Activated effector memory CD4-positive, alpha-beta T cell treated with Interleukin-2 at 50 U/mL for 16 hours (primary cell): ENCODE results near the gene ETAA1.

ENCODE experiments used
- DNase-seq: peaks from one replicate; pipeline ENCODE4 v3.0.0-alpha.2; 2020

The ETAA1 gene

GRCh38 chr2:67397143-67397986 lies at the start of gene ETAA1:
TSS of gene ETAA1 (plus strand) at chr2:67397333. CDS start at chr2:67397449, 116 bp downstream.
- peak; percentile 88 for DNase-seq

DNA sequence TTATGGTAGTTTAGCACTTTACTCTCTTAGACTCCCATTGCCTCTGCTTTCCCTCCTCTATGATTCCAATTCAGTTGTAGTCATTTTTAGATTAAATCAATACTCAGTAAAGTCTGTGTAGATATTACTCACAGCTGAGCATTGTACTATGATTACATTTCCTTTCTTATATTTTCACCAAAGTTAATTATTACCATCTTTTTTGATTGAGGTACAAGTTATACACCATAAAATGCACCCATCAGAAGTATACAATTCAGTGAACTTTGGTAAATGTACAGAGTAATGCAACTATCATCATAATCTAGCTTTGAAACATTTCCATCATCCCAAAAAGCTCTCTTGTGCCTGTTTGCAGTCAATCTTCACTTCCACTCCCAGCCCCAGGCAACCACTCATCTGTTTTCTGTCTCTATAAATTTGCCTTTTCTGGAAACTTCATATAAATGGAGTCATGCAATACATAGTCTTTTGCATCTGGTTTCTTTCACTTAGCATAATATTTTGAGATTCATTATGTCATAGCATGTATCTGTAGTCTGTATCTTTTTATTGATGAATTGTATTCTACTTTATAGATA lies 30.2 kb upstream of the ETAA1 start:
- DNase-seq = no peak

DNA sequence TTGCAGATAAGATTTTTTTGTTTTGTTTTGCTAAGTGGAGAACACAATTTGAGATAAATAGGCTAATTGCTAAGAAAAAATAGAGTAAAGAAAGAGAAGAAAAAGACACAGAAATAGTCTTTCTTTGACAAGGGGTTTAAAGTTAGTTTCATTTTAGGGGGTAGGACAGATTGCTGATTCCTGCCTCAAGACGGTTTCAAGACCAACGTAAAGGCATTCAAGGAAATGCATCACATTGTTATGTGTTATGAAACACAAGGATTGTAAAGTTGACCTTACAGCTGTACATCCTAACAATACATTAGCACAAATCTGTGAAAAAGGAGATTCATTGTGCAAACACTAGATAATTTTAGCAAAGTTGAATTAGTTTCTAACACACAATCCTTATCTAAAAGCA lies 22.7 kb upstream of the ETAA1 start:
- DNase-seq = no peak

- DNase-seq = no peak
Measured at GRCh38 chr2:67374949-67375348, 22.2 kb upstream of the ETAA1 start.

DNA sequence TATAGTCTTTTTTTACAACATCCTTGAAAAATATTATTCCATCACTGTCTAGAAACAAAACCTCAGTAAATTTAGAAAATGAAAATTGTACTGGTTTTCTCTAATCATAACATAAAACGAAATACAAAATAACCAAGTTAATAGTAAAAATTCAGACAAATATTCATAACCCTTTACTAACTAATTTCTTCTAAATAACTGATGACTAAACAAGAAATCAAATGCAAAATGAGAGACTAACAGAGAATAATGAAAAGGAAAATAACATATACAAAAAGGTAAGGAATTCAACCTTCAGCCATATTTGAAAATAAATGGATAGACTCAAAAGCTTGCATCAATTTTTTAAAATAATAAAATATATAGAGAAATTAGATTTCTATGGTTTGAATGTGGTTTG lies 18.6 kb upstream of the ETAA1 start:
- no peak for DNase-seq

- DNase-seq = no peak
Measured at GRCh38 chr2:67379048-67379447, 18.1 kb upstream of the ETAA1 start.

- DNase-seq = no peak
Measured at GRCh38 chr2:67384123-67384822, 12.9 kb upstream of the ETAA1 start.

DNA sequence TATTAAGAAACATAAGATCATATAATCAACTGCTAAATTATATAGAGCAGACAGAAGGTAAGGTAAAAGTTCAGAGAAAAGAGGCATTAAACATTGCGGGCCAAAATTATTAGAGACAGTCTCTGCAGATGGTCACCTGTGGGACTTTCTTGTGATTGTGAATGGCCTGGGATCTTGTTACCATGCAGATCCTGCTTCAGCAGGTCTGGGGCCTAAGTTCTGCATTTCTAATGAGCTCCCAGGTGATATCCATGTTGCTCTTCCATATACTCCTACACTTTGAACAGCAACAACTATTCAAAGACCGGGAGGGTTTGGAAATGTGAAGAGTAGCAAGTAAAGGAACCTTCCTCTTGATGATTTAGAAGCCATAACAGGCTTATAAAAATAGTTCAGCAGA lies 8.5 kb upstream of the ETAA1 start:
- no peak for DNase-seq

GRCh38 chr2:67389286-67389685 lies 7.8 kb upstream of the ETAA1 start:
- no peak for DNase-seq

DNA sequence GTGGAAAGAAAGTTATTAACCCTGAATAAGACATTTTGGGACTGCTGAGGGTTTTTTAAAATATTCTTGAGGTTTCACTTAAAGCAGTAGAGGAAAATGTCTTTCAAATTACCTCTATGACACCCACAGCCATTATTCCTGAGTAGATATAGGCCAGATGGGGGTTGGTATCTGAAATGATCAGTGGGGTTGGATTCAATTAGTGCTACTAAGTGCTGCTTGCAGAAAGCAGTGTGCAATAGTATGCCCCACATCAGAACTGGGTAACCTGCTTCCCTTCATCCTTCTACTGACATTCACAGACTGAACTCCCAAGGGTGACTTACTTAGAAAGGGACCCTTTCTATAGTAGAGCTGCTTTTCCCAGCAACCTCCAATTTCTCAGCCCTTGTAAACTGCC lies 7.3 kb upstream of the ETAA1 start:
- no peak for DNase-seq

GRCh38 chr2:67393237-67393636 lies 3.9 kb upstream of the ETAA1 start:
- DNase-seq = no peak

DNA sequence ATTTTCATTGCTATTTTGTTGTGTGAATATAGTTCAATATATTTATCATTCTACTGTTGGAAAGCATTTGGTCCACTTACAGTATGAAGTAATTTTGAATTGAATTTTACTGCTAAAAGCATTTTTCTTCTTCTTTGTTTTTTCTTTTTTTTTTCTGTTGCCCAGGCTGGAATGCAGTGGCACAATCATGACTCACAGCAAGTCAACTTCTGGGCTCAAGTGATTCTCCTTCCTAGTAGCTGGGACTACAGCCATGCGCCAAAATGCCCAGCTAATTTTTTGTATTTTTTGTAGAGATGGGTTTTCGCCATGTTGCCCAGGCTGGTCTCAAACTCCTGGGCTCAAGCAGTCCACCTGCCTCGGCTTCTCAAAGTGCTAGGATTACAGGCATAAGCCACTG lies 2.4 kb upstream of the ETAA1 start:
- DNase-seq = no peak

DNA sequence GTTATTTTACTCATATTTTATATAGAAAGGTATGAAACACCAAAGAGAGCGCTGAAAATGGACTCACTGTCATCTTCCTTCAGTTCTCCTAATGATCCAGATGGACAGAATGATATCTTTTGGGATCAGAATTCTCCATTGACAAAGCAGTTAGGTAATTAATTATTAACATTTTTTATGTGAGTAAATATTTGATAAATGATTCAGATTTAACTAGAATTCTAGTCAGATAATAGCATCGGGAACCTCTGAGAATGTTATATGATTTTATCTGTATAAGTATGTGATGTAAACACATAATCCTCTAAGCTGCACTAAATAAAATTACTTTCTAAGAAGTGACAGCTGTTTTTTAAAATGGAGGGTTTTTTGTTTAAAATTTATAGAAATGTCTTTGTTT lies 2.0 kb downstream of the ETAA1 start:
- DNase-seq = no peak

- DNase-seq = no peak
Measured at GRCh38 chr2:67399831-67400489, 2.8 kb downstream of the ETAA1 start.

DNA sequence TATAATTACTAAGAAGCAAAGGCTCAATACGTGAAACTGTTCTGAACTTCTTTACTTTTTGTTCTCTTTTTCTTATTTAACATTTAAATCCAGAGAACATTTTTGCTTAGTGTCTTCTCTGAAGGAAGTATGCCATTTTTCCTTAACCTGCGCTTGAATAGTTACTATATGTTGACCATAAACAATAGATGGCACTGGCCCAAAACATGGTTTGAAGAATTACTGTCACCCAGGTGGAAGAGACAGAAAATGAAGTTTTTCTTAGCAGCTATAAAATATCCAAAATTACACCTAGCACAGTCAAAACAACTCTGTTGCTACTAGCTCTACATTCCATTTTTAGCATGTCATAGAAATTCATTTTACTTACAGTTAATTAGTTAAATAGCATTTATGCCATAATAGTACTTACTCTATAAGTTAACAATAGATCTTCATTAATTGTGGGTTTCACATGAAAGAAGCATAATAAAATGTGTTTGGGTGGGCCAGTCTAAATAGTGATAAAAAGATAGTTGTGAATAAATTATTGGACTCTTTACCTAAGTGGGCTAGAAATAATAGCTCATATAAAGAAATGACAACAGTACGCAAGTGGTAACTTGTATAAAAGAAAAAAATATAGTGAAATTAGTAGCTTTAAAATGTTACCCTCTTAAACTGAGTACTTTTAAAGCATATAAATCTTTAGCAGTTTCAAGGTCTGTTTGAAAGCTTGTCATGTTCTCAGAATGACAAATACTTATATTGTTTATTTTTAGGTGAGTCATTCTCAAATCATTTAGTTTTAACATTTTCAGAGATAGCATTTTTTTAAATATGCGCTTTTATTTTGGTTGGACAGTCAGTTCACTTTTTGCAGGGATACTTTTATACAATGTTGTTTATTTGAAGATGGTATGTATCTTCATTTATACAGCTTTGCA lies 3.7 kb downstream of the ETAA1 start:
- DNase-seq = no peak

DNA sequence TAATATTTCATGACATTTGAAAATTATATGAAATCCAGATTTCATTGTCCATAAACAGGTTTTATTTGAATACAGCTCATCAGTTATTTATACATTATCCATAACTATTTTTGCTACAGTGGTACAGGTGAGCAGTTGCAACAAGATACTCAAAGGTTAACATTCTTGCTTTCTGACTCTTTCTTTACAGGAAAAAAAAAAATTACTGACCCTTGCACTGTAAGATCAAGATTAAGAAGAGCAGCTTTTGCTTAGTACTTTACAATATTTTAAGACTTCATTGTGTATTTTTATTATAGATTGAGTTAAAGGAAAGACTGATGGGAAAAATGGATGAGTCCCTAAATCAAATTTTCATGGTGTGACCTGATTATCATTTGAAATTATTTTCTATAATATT lies 11.2 kb downstream of the ETAA1 start:
- no peak for DNase-seq

DNA sequence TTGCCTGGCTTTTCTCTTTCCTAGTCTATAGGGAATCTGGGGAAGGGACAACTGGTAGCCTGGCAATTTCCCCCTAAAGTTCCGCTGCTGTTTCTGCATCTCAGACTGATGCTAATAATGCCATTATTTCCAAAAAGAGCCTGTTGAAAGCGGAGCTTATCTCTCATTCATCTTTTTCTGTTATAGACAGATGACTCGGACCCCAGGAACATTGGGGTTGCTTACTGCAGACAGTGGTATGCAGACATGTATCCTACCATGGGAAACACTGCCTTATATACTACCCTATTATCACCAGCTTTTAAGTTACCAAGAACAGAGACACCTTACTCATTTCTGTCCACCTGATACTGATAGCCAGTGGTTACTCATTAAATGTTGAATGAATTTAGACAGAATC lies 15.3 kb downstream of the ETAA1 start:
- no peak for DNase-seq

- no peak for DNase-seq
Measured at GRCh38 chr2:67414867-67415266, 17.7 kb downstream of the ETAA1 start.

DNA sequence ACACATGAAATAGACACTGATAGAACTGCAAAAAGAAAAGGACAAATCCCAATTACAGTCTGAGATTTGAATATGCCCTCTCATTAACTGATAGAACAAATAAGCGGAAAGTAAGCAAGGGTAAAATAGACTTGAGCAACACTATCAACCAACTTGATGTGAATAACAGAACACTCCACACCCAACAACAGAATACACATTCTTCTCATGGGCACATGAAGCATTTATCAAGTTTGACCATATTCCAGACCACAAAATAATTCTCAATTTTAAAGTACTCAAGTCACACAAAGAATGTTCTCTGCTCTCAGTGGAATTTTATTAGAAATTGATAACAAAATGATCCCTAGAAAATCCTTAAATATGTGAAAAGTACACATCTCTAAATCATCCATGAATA lies 19.0 kb downstream of the ETAA1 start:
- DNase-seq = no peak

DNA sequence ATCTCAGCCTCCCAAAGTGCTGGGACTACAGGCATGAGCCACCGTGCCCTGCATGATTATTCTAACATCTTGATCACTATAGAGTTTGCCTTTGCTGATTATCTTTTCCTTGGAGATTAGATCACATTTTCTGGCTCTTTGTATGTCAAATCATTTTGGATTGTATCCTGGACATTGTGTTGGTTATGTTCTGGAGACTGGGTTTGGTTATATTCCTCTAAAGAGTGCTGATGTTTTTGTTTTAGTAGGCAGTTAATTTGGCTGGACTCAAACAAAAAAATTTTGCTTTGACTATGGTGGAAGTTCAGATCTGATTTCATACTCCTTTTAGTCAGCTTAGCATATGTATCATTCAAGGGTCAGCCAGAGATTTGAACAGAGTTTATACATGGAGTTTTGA lies 26.4 kb downstream of the ETAA1 start:
- no peak for DNase-seq

DNA sequence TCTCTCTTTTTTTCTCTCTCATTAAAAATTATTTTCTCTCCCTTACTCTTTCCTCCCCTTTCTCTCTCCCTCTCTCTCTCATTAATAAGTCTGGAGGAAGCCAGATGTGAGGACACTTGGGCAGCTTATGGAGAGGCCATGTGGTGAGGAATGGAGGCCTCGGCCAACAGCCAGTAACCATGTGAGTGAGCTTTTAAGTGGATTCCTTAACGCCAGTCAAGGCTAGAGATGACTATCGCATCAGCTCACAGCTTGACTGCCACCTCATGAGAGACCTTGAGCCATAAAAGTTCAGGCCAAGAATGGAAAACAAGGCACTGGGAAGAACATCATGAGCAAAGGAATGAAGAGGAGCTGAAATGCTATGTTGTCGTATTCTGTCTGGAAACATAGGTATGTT lies 39.1 kb downstream of the ETAA1 start:
- DNase-seq = no peak

GRCh38 chr2:67437114-67437513 lies 40.0 kb downstream of the ETAA1 start:
- DNase-seq = no peak
